Activated effector memory CD4-positive, alpha-beta T cell treated with Interleukin-2 at 50 U/mL for 16 hours (primary cell): ENCODE measurements around the gene MEIS1.
"Not testable (repeated sequence)": the region's sequence is repeated elsewhere in the genome, so short reads cannot be mapped to it uniquely, and the experiment has no call there.

Experiments used
- DNase-seq: peaks from one replicate; pipeline ENCODE4 v3.0.0-alpha.2; 2020

The MEIS1 gene

DNA sequence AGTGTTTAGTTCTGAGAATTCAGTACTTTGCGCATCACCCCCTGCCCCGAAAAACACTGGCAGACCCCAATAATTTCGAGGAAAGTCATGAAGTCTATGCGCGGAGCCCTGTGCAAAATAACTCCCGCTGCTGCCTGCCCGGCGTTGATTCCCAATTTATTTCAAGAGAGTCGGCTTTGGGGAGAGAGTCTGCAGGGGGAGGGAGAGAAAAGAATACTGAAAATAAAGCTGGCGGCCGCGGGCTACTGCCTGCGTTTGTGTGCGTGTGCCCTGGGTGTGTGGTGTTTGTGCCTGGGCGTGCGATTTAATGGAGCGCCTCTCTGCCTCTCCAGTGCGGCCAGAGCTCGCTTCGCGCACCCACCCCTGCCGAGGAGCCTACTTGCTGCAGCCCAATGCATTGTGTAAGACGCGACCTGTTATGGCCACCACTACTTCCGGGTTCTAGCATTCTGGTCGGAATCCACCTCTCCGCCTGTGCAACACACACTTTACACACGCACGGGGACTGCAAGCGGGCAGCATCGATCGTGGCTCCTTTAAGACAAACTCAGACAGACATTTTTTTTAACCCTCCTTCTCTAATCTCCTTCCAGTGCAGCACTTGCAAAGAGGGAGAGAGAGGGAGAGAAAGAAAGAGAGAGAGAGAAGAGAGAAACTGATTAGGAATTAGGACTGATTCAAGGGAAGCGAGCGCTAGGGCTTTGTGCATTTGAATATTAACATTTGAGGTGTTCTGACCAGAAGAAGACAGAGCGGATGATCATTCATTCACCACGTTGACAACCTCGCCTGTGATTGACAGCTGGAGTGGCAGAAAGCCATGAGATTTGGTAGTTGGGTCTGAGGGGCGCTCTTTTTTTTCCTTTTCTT lies at the start of gene MEIS1:
MEIS1 (plus strand) TSS at position 447 of the 870 bp plus-strand sequence. CDS start 732 bp downstream, outside the sequence.
- DNase-seq = no peak

DNA sequence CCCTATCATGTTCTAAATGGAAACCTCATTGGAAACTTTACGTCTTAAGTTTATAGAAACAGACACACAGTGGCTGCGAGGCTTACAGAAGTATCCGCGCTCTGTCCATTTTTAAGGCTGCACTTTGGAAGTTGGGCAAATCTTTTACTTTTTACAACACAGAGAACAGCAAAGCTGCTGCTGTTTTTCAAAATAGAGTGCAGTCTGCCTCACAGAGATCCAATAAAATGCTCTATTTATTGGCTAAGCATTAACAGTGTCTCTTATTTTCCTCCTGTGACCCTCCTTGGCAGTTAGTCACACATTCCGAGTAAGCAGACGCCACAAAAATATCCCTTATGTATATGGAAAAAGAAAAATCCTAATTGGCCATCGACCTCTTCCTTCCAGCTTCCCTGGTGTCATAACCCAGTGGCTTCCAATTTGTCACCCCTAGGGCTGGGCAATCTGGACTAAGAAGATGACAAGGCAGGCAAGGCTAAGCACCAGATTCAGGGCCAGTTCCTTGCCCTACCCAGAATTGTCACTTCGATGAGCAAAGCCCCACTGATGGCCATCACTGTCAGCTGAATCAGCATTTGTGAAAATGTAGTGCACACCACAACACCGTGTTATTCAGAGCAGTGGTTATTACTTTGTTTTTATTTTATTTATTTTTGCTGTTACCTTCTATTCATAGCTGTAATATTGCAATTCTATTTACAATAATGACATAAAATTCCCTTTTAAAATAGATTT lies 47.7 kb upstream of the MEIS1 start:
- no peak for DNase-seq

DNA sequence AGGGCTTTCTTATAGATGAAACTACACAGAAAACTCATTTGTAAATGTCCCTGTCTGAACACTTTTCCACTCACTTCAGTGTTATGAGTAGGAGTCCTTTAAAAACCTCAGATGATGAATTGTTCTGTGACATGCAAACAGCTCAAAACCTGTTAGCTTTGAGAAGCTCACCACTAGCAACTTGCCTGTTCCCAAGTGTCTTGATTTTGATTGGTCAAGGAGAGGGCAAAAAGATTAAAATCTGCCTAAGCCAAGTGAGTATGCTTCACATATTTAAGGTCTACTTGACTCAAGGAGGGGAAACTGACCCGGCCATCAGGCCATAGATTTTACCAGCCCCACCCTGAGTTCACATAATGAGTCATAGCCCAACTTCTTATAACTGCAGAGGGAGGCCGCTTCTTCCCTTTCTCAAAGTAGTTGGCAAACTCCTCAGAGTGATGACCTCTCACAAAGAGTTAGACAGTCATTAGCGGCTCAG lies 45.2 kb upstream of the MEIS1 start:
- no peak for DNase-seq

GRCh38 chr2:66390152-66390551 lies 44.8 kb upstream of the MEIS1 start:
- DNase-seq = no peak

DNA sequence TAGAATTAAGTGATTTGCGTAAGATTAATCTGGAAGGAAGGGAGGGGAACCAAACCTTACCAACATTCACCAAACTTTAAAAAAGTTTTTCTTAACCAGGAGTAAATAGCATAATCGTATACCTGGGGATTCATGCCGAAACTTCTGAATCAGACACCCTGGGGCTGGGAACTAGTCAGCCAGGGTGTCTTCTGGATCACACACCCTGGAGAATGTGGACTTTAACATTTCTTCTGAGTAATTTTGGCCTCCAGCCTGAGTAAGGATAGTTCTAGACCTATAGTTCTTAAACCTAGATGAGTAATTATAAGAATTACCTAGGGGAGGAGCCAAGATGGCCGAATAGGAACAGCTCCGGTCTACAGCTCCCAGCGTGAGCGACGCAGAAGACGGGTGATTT lies 44.1 kb upstream of the MEIS1 start:
- no peak for DNase-seq

DNA sequence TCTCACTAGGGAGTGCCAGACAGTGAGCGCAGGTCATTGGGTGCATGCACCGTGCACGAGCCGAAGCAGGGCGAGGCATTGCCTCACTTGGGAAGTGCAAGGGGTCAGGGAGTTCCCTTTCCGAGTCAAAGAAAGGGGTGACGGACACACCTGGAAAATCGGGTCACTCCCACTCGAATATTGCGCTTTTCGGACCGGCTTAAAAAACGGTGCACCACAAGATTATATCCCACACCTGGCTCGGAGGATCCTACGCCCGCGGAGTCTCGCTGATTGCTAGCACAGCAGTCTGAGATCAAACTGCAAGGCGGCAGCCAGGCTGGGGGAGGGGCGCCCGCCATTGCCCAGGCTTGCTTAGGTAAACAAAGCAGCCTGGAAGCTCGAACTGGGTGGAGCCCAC lies 43.7 kb upstream of the MEIS1 start:
- DNase-seq = not testable (repeated sequence)

- DNase-seq = no peak
Measured at GRCh38 chr2:66405473-66405872, 29.5 kb upstream of the MEIS1 start.

DNA sequence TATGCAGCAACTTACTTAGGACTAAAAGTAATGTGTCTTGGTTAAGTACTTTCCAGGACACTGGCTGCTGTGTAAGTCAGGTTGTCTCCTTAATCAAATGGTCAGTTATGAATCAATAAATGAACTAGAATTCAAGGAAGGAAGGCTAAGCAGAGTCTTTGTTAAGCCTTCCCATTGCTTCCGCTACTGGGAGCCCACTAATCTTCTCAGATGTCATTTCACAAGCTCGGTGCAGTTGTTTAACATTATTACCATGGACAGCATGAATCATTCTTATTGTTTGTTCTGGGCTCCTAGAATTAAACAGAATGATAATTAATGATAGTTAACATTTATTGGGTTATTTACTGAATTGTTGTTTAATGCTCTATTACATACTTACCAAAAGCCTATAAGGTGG lies 26.0 kb upstream of the MEIS1 start:
- no peak for DNase-seq

GRCh38 chr2:66412874-66413273 lies 22.1 kb upstream of the MEIS1 start:
- no peak for DNase-seq

- DNase-seq = no peak
Measured at GRCh38 chr2:66414896-66415295, 20.0 kb upstream of the MEIS1 start.

GRCh38 chr2:66418381-66418780 lies 16.5 kb upstream of the MEIS1 start:
- no peak for DNase-seq

GRCh38 chr2:66421612-66422011 lies 13.3 kb upstream of the MEIS1 start:
- DNase-seq = no peak

DNA sequence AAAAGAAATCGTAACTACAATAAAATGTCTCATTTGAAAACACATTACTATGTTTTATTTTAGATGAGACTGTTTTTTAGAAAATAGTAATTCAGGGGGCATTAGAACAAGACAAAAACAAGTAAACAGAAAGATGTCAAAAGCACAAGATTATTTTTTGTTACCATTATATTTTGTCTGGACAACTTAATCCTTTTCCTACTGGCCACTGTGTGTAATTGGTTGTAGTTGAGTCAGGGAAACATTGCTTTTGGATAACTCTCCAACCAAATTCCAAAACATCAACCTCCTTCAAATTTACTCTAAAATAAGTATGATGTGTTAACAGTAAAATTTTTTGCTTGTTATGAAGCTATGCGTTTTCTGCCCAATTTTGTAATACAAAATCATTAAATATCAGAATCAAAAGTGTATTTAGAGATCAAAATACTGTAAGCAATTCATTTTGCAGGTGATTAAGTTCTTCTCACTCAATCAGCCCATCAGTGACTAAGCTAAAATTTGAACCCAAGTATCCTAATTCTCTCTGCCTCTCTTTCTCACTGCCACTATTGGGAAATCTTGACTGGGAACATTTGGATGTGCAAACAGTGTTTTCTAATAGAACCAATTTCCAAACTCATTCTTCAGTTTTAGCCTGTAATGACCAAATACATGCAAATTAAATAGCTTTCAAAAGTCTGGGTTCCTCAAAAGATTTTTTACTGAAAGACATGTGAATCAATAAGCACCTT lies 11.4 kb upstream of the MEIS1 start:
- DNase-seq = no peak

GRCh38 chr2:66426244-66427111 lies 8.4 kb upstream of the MEIS1 start:
- no peak for DNase-seq

- no peak for DNase-seq
Measured at GRCh38 chr2:66427300-66427699, 7.6 kb upstream of the MEIS1 start.

GRCh38 chr2:66428986-66429612 lies 5.8 kb upstream of the MEIS1 start:
- DNase-seq = no peak

DNA sequence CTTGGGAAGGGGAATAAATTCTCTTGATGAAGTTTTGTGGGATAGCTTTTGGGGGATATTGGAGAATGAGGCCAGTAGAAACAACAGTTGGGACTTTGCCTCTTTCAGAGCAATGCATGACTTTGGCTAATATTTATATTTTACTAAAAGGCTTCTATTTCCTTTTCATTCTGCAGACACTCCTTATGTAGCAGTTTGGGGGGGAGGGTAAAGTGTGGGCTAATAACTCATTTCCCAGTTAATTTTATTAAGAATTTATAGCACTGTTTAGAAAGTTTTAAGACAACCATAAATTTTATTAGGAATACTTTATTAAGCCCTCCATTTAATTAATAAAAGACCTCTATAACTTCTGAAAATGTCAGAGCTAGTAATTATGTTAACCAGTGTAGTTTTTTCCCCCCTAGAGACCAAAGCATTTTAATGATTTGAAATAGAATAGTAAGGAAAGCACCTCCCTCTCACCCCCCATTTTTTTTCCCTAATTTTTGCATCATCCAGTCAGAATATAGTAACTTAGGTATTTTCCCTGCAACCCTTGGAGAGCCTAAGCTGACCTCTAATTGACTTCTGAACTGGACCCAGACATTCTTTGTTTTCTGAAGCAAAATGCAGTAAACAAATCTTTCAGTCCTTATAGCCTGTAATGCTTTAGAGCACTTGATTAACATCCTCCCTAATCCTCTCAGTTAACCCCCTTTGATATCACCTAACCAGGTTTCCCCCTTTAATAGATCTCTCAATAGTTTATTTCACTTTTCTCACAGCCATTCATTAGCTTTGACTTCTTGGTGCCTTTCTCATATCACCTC lies 5.0 kb upstream of the MEIS1 start:
- no peak for DNase-seq

- no peak for DNase-seq
Measured at GRCh38 chr2:66430505-66431273, 4.2 kb upstream of the MEIS1 start.

DNA sequence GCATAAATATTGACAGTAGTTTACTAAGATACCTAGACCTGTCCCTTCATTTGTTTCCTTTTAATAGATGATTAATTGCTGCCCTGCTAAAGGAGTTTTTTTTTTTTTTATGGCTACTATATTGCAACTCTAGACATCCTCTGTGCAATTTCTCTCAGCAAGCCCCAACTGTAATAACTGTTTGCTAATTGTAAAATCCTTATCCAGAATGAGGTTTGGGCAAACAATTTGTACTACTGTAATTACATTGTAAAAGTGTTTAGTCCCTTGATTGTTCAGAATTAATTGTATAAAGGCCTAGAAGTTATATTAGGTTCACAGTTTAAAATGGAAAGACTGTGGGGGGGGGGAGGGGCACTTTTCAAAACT lies 3.7 kb upstream of the MEIS1 start:
- no peak for DNase-seq
